ENCODE results near the gene RBM19.

GRCh38 chr12:113997365-113997764 lies 31.2 kb upstream of the RBM19 start:
- TF ChIP-seq POLR2A (IDR thresholded peaks at IDR 0.05) (no peak), CTCF (IDR thresholded peaks at IDR 0.05) (no peak), EP300 (IDR thresholded peaks at IDR 0.05) (no peak)
